ENCODE results near the gene PRSS50.

PRSS50 gene

DNA sequence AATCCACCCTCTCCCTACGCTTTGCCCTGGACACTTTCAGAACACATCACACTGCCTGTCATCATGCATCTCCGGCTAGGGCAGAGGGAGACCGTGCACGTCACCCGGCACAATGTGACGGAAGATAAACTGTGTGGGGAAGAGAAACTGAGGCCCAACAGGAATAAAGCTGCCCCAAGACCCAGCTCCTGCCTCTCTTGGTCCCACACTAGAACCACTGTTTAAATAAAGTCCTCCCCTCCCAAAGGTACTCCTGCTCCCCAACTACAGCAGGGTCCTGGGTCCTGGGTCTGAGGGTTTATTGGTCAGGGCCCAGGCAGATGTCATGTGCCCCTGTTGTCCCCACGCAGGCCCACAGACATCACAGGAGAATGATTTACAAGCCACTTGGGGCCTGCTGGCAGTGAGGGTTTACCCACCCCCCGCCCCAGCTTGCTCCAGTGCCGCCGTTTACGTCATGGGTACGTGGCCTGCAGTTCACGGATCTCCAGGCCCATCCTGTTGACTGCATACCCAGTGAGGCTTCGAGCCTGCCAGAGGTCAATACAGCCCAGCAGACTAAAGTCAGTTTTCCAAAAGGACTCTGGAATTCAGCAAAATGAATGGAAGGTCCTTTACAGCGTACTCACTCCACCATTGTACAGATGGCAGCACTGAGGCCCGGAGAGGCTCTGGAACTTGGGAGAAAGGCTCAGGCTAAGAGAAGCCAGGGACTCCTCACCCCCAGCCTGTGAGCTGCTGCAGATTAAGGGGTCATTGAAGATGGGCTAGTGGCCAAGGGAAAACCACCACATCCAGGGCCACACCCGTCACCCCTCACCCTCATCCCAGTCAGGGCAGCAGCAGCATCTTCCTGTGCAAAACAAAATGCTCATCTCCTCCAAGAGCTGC lies 47.4 kb downstream of the PRSS50 start:
- DNase-seq (ENCODE audit: low read depth): no peak

DNA sequence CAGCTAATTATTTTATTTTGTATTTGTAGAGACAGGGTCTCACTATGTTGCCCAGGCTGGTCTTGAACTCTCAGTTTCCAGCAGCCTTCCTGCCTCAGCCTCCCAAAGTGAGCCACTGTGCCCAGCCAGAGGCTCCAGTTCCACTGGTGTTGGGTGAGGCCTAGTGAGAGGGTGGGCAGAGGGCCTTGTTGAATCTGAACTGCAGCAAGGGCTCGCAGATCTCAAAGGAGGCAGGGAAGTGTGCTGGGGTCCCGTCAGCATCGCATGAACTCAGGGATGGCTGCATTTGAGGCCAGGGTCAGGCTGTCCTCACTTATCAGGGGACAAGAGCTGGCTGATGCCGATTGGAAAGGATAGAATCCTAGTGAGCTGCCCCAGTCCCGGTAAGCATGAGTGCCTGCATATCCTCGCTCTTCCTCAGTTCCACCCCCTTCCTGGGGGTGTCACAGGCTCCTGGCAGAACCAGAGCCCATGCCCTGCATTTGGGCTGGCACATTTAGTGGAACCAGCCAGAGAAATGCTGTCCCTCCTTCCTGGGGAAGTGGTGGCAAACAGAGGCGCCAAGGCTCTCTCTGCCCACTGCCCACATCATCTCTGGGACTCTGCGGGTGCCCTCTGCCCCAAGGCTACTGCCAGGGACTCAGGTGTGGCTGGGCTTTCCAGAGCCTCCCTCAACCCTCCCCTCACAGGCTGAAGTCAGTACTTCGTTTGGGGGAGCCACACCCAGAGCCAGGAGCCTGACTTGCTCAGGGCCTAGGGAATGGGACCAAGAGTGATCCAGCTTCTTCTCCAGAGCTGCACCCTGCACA lies 48.3 kb downstream of the PRSS50 start:
- DNase-seq (ENCODE audit: low read depth): no peak

DNA sequence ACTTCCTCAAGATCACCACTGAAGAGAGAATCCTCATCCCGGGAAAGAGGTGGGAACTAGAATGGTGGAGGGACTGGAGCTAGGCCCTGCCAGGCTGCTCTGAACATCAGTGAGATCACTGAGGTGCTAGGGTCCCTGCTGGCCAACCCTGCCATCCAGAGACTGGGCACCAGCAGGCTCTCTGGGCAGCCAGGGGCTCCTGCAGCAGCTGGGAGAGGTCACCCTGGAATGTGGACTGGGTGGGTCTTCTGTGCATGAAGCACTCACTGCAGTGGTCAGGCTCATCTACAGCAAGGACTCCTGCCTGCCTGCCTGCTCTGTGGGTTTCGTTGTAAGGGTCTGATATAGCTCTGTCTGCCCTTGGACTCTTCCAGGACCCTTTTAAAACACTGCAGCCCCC lies 49.1 kb downstream of the PRSS50 start:
- no peak for DNase-seq (ENCODE audit: low read depth)

DNA sequence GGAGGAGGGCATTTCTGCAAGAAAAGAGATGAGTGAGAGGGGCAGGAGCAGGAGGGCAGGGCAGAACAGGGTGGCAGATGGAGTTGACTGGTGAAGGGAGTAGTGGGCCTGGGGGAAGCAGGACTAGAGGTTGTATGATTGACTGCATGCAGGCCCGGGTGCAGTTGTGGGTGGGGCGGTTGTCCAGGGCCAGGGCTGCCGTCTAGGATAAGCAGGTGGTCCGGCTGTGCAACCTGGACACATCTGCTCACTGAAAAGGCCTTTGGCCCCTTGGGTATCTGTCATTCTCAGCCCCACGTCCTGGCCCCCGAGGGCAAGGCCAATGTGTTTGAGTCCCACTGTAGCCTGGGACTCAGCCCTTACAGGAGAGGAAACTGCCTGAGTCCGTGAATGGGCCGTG lies 49.6 kb downstream of the PRSS50 start:
- DNase-seq (ENCODE audit: low read depth): no peak

DNA sequence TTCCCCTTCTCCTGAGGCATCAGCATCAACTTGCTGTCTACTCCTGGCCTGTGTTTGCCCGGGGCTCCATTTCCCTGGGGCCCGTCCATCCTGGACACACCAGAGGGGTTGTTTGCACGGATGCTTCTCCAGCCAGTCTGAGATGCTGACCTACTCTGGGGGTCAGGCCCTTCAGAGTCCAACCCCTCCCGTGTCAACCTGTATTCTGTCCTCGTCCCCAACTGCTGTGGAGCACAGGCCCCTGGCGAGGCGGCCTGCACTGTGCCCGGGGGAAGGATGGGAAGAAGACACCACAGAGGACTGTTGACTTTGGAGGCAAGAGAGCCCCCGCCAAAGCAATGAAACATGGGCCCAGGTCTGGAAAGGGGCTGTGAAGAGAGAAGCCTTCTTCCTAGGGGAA lies 50.0 kb downstream of the PRSS50 start:
- DNase-seq (ENCODE audit: low read depth): no peak

DNA sequence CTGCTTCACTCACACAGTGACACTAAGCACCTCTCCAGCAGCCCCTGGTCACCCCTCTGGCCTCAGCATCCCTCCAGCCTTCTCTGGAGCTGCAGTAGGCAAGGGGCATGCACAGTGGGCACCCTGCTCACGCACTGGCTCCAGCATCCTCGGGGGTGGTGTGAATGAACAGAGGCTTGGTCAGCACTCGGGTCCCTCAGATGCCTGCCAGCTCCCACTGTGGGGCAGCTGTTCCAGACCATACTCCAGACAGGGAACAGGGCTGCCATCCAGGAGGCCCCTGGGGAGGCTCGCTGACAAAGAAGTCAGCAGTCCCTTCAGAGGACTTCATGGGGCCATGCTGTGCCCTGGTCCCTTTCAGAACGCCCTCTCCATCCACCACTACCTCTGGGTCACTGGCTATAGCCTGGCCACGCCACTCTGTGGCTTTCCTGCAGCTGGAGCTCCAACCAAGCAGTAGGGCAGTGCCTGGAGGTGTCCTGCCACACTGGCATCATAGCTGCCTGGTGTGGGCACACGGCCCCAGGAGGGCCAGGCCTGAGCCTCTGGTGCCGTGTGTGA lies 50.5 kb downstream of the PRSS50 start:
- DNase-seq (ENCODE audit: low read depth): no peak

DNA sequence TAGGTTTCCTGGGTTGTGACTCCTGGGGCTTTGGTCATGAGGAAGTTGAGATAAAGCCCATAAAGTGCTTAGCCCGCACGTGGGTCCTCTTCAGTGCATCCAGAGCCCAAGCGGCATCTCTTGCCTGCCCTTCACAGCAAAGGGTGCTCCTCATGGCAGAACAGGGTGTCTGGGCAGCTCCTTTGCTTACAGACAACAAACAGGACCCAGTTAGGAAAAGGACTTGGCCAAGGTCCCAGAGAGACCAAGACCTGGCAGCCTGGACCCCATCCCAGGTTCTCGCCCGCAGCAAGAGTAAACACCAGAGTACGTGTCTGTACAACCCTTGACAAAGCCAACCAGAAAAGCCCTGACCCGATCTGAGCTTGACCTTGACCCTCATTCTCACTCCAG lies 51.2 kb downstream of the PRSS50 start:
- DNase-seq (ENCODE audit: low read depth): no peak

DNA sequence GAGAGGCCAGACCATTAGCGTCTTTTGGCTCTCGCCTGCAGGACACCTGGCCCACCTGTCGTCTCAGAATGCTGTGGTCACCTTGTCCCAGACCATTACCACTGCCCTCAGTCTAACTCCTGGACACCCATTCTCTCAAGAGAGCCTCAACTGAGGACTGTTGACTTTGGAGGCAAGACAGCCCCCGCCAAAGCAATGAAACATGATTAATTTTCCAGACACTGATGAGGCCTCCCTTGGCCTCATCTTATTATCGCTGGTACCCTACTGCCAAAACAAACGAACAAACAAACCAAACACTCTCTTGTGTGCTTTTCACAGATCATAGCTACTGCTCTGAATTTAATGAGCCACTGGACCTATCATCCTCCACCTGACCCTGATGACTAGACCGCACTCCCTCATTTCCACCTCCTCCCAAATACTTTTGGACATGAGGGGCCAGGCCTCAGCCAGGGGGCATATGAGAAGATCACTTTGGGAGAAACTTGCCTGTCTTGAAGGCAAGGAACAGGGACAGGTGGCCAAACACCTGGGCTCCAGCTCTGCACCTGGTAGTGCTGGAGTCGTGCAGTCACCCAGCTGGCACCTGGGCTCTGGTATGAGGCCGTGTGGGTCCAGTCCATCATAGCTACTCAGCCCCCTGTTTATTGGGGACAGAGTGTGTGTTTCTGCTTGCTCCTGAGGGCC lies 51.8 kb downstream of the PRSS50 start:
- no peak for DNase-seq (ENCODE audit: low read depth)

DNA sequence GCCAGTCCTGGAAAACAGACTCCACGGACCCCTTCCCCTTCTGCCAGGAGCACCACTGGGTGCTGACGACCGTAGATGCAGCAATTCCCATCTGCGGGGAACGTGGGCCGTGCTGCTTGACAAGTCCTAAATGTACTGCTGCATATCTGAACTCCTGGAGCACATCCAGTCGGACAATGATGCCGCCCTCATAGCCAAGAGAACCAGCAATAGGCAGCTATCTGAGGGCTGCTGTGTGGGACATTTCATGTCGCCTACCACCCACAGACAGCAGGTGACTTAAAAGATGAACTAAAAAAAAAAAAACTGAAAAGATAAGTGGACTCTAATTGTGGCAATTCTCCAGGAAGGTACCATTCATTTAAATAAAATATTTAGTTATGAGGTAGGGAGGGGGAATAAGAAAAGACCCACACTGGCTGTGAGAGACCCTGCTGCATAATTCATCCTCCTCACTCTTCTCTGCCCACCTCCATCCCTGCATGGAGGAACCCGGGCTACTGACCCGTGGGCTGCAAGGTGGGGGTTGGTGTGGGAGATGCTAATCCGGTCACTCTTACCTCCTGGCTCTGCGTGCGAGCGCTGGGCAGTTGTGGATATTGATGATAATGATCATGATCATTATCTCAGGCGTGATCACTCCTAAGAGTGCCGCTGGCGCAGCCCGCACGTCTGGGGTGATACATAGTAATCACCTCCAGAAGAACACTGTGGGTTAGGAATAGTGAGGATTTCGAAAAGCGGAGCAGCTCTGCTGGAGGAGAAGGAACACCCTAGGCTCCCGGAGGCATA lies 52.5 kb downstream of the PRSS50 start:
- no peak for DNase-seq (ENCODE audit: low read depth)

DNA sequence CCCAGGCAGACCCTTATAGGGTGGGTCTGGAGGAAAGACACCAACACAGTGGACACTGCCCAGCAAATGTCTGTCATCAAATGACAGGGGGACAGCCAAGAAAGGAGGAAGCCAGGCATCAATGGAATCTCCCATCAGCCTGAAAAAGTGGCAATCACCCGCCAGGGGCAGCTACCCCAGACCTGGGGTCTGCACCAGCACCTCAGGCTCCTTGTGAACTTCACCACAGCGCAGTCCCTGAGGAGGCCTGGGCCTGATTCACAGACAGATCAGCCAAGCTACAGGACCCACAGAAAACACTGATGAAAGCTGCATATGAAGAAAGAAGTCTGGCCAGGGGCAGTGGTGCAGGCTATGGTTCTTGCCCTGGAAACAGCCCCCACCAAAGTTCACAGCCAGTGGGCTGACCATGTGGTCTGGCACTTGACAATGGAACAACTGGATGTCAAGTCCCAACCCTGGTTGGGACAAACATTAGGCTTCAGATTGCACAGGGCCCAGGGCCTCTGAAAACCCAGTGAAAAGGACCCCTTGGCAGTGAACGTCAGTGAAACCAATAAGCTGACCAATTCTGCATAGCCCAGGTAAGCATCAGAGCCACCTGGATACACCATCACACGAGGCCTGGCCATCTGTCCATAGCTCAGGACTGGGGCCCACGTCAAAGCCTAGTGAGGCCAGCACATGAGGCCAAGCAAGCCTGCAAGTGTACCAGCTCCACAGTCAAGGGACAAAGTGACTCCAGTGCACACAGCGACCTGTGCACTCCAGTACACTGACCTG lies 53.3 kb downstream of the PRSS50 start:
- no peak for DNase-seq (ENCODE audit: low read depth)

DNA sequence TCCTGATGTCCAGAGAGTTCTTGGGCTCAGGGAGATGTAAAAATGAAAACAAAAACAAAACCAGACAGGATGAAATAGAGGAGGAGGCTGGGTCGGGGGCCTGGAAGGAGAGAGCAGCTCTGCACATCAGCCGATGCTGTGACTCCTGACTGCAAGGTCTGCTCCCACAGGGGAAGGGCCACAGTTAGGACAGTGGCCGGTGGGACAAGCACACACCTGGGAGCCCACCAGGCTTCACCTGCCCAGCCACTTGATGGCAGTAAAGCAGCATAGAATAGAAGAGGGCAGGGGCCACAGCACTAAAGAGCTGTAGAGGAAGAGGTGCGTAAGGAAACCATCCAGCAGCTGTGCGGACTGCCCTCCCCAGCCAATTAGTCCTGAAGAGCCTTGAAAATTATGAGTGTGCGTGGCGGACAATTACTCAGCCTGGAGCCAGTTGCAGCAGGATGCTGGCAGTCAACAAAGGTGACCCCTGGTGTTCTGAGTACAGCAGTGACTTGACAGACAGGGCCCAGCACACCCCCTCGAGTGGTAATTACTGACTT lies 54.0 kb downstream of the PRSS50 start:
- DNase-seq (ENCODE audit: low read depth): no peak

DNA sequence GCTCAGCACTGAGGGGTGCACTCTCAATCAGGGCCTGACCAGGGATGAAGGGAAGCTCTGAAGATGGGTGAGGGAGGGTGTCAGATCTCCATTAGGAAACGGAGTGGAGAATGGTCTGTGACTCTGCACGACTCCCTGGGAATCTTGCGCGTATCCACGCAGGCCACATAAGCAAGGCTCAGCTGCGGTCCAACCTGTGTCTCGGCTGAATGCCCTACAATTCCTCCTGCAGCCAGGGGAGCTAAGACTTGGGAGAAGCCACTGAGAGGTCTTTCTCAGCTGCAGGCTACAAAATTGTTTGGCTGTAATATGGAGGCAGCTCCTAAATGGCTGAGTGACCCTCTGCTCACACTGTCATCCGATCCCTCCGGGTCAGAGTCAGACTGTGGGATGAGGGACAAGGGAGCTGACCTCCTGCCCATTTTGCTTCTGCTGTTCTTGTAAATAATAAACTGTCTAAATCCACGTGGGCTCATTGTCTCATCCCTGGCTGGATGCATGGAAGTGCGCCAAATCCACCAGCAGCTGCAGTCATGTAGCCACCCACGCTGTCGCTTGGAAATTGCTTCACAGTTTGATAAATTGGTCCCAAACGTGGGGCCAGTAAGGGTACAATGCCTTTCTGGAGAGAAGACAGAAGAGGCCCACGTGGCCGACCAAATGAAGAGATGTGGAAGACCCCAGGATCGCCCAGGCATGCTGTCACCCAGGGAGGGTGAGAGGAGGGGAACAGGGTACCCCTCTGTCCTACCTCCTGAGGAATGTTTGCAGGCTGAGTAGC lies 54.7 kb downstream of the PRSS50 start:
- no peak for DNase-seq (ENCODE audit: low read depth)
